Activated effector memory CD4-positive, alpha-beta T cell treated with Interleukin-2 at 50 U/mL for 16 hours (primary cell): Measurements from ENCODE around the gene C4orf33.

Source experiments
- DNase-seq: peaks from one replicate; pipeline ENCODE4 v3.0.0-alpha.2; 2020

The C4orf33 gene

GRCh38 chr4:129131343-129131742 is 35.4 kb downstream of the C4orf33 start:
- DNase-seq, result no peak

DNA sequence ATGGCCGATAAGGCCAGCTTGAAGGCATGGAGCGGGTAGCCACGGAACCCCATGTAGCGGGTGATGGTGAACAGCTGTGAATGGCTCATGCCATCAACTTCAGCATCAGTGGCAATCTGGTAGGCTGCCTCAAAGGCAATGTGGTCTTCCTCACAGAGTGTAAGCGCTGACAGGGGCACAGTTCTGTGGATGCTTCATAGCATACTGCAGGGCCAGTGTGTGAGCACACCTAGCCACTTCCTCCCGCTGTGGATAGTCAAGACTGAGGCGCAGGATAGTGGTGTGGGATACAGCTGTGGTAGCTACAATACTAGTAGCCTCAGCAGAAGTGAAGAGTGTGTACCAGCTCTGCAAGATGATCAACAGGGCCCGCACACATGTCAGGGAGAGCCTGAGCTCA is 40.5 kb downstream of the C4orf33 start:
- DNase-seq, result no peak

DNA sequence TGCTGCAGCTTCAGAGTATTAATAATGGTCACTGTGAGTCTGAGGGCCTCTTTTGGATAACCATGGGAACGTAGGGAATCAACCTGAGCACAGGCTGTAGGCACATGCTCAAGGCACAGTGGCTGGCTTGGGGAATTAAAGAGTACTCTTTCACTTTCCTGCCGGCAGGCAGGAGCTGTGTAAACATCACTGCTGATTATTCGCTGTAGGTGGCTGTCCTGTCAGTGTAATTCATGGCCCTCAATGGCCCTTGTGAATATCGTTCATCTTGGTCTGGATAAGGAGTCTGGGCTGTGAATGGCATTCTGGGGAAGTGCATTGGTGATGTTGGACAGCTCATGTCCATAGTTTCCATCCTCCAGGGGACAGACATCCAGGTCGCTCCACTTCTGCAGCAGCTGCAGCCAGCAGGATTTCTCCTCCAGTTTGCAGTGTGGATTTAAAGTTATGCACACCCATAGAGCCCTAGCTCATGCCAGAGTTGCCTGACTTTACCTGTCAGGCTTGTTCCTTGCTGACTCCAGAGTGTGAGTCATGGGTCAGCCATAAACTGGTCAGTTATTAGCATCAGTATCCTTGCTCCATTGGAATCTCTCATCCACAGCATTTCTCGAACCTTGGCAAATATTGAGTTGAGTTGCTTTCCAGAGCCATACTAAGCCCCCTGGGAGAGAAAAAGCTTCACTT is 43.0 kb downstream of the C4orf33 start:
- DNase-seq, result no peak

- no peak for DNase-seq
These were observed 44.6 kb downstream of the C4orf33 start for GRCh38 chr4:129140521-129140920.

DNA sequence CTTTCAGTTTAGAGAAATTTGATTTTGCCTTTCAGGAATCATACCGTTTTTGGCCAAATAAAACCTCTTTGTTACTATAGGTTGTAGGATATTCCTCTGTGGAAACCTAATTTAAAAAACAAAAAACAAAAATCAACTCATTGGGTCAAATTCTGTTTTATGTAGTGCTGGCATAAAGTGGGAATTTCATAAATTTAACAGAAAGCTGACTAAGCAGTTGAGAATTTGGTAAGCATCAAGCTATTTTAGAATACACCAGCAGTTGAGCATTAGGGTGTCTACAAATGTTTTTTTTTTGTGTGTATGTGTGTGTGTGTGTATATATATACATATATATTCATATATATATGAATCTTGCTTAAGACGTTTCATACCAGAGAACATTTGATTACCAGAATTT is 47.4 kb downstream of the C4orf33 start:
- no peak for DNase-seq

- DNase-seq, result no peak
These were observed 48.8 kb downstream of the C4orf33 start for GRCh38 chr4:129144755-129145206.

DNA sequence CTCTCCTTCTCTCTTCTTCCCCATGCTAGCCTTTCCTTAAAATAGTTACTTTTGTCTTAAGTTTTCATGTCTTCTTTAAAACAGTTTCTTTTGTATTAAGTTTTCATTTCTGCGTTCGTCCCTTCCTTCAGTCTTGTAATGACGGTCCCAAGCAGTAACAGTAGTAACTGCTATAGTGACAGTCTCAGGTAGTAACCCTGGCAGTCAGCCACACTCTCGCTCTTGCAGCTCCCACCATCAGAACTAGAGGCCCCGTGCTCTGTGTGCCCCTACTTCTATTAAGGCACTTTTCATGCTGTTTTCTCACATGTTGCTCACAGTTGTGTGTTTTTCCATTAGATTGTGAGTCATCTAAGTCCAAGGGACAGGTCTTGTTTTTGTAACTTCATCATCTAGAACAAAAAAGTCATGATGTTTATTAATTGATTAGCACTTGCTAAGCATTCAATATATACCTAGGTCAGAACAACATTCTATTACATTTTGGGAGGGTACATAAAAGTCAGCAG is 49.3 kb downstream of the C4orf33 start:
- no peak for DNase-seq

DNA sequence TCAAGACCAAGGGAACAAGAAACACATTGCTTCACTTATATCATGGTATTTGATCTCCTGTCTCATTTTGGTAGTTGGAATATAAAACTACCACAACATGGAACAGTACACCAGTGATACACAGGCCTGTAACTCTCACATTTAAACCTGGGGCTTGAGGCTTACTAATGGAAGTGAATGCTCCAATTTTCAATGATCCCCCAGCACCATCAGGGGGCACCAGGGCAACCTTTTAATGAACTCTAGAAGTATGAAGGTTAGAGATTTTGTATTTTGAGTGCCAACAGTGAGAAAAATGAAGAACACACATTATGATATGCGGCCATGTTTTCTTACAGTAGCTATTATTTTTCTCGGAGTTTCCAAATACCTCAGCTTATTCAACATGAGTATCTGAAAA is 50.7 kb downstream of the C4orf33 start:
- DNase-seq, result no peak

- DNase-seq, result no peak
These were observed 52.9 kb downstream of the C4orf33 start for GRCh38 chr4:129148892-129149291.

DNA sequence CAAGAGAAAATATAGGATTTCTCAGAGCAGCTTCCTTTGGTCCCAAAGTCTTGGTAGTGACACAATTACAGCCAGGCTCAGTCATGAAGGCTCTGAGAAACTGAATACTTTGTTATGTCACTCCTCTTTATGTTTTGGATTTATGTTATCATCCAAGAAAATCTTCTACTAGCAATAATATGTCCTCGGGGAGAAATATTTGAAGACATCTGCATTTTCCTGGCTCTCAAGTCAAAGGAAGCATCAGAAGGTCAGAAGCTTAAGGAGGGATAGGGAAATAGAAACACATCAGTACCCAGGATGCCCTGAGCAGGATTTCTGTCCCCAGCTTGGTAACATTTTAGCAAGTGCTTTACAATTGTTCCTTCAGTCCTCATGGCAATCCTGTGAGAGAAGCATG is 54.0 kb downstream of the C4orf33 start:
- DNase-seq, result no peak

- no peak for DNase-seq
These were observed 56.4 kb downstream of the C4orf33 start for GRCh38 chr4:129152350-129152749.

GRCh38 chr4:129153700-129154099 is 57.7 kb downstream of the C4orf33 start:
- DNase-seq, result no peak

GRCh38 chr4:129162450-129162849 is 66.5 kb downstream of the C4orf33 start:
- no peak for DNase-seq

DNA sequence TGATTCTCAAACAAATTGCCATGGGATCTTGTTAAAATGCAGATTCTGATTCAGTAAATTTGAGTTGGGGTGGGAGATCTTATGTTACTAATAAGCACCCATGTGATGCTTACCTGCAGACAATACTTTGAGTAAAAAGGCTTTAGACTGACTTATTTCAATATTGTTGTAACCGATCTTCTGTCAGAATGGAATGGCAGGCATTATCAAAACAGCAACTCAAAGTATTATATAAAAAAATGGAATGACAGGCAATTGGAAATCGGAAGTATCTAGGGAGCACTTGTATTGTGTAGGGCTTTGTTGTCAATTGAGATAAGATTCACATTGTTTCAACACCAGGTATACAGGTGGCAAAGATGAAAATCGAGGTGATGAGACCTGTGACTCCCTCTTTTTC is 67.5 kb downstream of the C4orf33 start:
- no peak for DNase-seq

- DNase-seq, result no peak
These were observed 68.3 kb downstream of the C4orf33 start for GRCh38 chr4:129164243-129164642.
